ENCODE measurements around the gene UXS1. TPM values are rescaled to one million over a fixed set of nuclear protein-coding genes. Genes with fewer than 3 reads are reported as not detected.

Gene UXS1
- total RNA-seq, 2 donors from 2014 or later = 31.0 to 34.4 TPM

DNA sequence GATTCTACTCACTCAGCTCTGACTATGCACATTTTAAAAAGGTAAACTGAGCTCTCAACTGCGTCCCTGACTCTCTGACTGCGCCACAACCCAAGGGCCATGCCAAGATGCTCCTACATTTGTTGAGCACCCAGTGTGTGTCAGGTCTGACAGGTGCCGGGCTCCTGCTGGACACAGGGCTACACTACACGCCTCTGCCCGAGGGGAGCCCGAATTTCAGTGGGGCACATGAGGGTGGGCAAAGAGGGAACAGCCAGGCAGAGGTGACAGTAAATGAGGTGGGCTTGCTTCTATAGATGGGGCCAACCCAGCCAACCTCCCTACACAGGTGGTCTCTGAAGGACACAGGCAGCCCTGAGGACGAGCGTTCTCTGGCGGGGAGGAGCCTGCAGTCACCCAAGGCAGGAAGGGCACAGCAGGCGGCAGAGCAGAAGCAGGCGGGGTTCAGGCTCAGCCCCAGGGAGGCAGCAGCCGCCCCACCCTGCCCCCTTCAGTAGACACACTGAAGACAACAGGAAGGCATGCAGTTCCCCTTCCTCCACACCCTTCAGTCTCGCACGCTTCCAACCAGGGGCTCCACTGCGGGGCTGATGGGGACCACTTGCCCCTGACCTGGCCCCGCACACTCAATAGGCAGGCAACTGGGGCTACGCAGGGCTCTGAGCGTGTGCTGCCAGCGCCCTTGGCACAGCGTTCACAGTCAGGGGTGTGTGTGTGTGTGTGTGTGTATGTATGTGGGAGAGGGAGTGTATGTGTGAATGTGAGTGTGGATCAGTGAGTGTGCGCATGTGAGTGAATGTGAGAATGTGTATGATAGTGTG lies 98.4 kb downstream of the UXS1 start:
- Histone ChIP-seq H3K9ac (ENCODE audit: low read depth in 2 of 2, low read length in 2 of 2) (peak overlapping the region; percentile 9 to 43), H3K27ac (no peak overlapping the region), H3K36me3 (no peaks in the 10 kb centered on the region), H3K27me3 (no peaks in the 10 kb centered on the region), H3K4me1 (no peaks in the 10 kb centered on the region), H3K4me3 (no peak overlapping the region), H3K9me3 (no peaks in the 10 kb centered on the region)
- intact Hi-C loops (cut with DNase I) = no loop called here
- DNase-seq = no peak
- TF ChIP-seq, protein P1, sequence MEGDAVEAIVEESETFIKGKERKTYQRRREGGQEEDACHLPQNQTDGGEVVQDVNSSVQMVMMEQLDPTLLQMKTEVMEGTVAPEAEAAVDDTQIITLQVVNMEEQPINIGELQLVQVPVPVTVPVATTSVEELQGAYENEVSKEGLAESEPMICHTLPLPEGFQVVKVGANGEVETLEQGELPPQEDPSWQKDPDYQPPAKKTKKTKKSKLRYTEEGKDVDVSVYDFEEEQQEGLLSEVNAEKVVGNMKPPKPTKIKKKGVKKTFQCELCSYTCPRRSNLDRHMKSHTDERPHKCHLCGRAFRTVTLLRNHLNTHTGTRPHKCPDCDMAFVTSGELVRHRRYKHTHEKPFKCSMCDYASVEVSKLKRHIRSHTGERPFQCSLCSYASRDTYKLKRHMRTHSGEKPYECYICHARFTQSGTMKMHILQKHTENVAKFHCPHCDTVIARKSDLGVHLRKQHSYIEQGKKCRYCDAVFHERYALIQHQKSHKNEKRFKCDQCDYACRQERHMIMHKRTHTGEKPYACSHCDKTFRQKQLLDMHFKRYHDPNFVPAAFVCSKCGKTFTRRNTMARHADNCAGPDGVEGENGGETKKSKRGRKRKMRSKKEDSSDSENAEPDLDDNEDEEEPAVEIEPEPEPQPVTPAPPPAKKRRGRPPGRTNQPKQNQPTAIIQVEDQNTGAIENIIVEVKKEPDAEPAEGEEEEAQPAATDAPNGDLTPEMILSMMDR (IDR thresholded peaks at IDR 0.05) = no peak

DNA sequence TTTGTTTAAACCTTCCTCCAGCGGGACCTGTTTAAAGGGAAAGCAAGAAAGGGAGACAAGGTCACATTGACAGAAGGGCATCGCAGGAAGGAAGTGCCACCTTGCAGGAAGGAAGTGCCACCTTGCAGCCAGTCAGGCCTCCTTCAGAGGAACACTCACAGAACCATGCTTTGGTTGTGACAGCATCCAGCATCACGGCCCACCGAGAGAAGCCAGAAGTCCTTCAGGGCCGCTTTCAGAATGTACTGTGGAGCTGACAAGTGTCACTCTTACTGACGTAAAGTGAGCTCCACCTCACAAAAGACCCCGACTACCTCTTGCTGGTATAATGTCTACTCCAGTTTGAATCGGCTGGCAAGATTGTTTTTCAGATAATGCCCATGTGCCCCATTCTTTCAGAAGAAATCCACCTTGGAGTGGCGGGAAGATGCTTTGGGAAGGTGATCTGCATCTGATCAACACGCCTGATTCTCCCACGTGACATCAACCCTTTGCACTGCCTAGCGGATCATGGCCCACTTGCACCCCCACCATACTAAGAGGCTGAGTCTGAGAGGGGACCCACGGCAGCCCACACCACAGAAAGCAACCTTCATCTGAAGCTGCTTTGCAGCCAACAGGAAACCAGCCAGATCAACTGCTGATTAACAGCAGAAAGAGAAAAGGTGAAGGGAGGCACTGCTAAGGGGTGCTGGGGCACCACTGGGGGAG lies 99.8 kb downstream of the UXS1 start:
- intact Hi-C loops (cut with DNase I) = no loop called here
- no peaks in the 10 kb centered on the region for H3K27me3 ChIP-seq
- H3K9ac ChIP-seq (ENCODE audit: low read depth in 2 of 2, low read length in 2 of 2) = no peak overlapping the region
- no peak overlapping the region for H3K27ac ChIP-seq
- H3K4me1 ChIP-seq = no peaks in the 10 kb centered on the region
- no peak for DNase-seq
- H3K9me3 ChIP-seq = no peaks in the 10 kb centered on the region
- H3K4me3 ChIP-seq = no peak overlapping the region
- no peaks in the 10 kb centered on the region for H3K36me3 ChIP-seq
- TF ChIP-seq, protein P1 (IDR thresholded peaks at IDR 0.05) = no peak

DNA sequence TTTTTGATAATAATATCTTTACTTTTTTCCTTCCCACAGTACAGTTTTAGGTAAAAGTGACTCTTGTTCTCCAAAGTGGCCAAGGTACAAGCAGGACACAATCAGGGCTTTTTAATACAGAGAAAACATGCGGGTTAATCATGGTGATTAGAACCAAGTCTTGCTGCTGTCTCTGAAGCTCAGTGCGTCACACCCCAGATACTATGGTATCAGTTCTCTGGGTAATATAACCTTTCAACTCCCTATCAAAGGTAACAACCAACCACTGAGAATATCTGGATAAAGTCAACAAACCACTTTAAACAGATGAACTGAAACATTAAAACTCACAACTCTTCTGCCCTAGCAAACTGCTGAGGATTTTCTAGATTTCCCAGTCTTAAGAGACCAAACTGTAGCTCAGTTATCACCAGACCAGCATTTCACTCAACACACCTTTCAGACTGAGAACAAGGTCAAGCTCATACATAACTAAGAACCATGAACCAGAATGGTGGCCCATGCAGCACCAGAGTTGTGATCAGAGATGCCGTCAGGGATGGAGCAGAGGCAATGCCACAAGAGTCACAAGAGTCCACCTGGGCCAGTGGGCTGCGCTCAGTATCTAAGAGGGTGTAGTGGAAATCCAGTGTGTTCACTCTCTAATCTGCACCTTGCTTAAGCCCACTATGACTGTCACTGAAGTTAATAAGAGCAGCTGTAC lies 103.0 kb downstream of the UXS1 start:
- DNase-seq = no peak
- Histone ChIP-seq H3K27me3 (no peaks in the 10 kb centered on the region), H3K9ac (ENCODE audit: low read depth in 2 of 2, low read length in 2 of 2) (no peak overlapping the region), H3K27ac (no peak overlapping the region), H3K4me3 (no peak overlapping the region), H3K9me3 (no peaks in the 10 kb centered on the region), H3K4me1 (no peaks in the 10 kb centered on the region), H3K36me3 (no peaks in the 10 kb centered on the region)
- TF ChIP-seq, protein P1 (IDR thresholded peaks at IDR 0.05) = no peak
- intact Hi-C loops (cut with DNase I) = no loop called here

DNA sequence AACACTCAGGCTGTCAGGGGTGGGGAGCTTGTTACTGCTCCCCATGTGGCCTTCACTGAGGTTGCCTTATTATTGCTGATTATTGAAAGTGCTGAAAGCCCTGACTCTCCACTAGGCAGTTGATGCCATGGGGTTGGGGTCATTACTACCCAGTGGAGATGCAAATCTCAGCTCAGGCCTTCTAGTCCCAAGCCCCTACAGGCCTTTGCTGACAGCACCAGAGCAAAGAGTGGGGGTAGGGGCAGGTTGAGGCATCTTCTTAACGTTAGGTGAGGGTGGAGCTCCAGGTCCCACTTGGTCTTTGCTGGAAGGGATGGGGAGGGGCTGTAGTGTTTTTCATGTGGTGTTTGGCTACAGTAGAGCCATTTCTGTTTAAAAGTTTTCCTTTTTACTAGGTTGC lies 104.5 kb downstream of the UXS1 start:
- Histone ChIP-seq H3K9me3 (no peaks in the 10 kb centered on the region), H3K4me3 (no peak overlapping the region), H3K27ac (no peak overlapping the region), H3K27me3 (no peaks in the 10 kb centered on the region), H3K9ac (ENCODE audit: low read depth in 2 of 2, low read length in 2 of 2) (no peak overlapping the region), H3K4me1 (no peaks in the 10 kb centered on the region), H3K36me3 (no peaks in the 10 kb centered on the region)
- DNase-seq = no peak
- TF ChIP-seq, protein P1 (IDR thresholded peaks at IDR 0.05) = no peak
- intact Hi-C loops (cut with DNase I) = loop anchor here (10.0 kb wide), 1 partner anchor 515 kb away; no protein-coding TSS in a partner anchor

DNA sequence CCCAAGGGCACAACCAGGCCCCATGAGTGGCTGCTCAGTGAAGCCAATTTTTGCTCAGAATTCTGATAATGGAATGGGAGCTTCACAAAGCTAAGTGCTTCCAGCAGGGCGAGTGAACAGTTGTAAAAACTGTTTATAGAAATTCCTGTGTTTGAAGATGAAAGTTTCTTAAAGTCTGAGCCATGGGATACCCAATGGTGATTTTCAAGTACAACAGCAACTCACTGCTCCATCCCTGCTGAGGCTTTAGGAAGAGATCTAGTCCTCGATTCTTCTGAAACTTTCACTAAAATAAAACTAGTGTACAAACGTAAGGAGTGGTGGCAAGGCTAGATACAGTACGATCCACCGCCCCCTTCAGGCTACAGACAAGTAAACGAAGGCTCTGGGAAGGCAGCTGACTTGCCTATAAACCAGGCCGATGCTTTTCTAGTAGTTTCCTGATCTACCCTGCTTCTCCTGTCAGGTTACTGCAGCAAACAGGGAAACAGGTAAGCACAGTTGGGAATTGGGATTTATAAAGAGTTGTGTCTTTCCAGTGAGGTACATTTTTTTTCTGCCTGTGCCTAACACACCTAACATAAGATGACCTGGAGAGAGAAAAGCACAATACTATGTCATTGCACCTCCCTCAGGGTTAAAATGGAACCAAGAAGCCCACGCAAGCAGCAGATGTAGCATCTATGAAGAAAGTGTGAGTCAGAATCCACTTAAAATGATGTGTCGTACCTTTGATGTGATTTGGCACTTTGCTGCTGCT lies 108.7 kb downstream of the UXS1 start:
- H3K4me1 ChIP-seq = no peaks in the 10 kb centered on the region
- no peaks in the 10 kb centered on the region for H3K36me3 ChIP-seq
- H3K9me3 ChIP-seq = no peaks in the 10 kb centered on the region
- peak; percentile 50 for DNase-seq
- H3K27ac ChIP-seq = no peak overlapping the region
- no peaks in the 10 kb centered on the region for H3K27me3 ChIP-seq
- TF ChIP-seq, protein P1 (IDR thresholded peaks at IDR 0.05) = no peak
- no peak overlapping the region for H3K4me3 ChIP-seq
- intact Hi-C loops (cut with DNase I) = loop anchor here (10.0 kb wide), 1 partner anchor 511 kb away; no protein-coding TSS in a partner anchor
- no peak overlapping the region for H3K9ac ChIP-seq (ENCODE audit: low read depth in 2 of 2, low read length in 2 of 2)
